C4-2B (cell line): ENCODE results near the gene QKI.
A peak's percentile ranks its signal among the peaks of the same experiment; 100 is the strongest.

Experiments used
- H3K27ac ChIP-seq: fragments of 450-650 bp; 2 replicates; pipeline ENCODE4 v1.5.1; 2017
- ZFX ChIP-seq: fragments of 450-650 bp; IDR thresholded peaks from 2 replicates; pipeline ENCODE4 v1.6.1; 2017
- TF ChIP-seq, protein P1 (sequence below): fragments of 450-650 bp; conservative IDR thresholded peaks from 2 replicates; pipeline ENCODE4 v1.5.1; 2017; ENCODE audit warnings: mild to moderate bottlenecking

The QKI gene

DNA sequence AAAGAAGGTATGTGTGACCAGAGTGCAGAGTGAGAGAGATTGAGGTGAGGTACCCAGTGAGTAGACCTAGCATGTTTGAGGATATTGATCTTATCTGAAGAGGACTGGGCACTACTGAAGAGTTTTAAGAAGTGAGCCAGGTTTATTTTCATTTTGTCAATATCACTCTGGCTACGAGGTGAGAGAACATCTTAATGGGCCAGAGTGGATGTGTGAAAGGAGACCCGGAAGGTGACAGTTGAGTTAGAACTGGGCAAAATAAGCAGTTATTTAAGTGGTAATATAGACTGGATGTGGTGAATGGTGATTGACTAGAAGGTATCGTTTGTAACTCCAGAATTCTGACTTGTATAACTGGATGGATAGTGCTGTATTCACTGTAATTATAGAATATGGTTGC is 134.1 kb downstream of the QKI start:
- H3K27ac ChIP-seq = no peak overlapping the region
- TF ChIP-seq, protein P1, sequence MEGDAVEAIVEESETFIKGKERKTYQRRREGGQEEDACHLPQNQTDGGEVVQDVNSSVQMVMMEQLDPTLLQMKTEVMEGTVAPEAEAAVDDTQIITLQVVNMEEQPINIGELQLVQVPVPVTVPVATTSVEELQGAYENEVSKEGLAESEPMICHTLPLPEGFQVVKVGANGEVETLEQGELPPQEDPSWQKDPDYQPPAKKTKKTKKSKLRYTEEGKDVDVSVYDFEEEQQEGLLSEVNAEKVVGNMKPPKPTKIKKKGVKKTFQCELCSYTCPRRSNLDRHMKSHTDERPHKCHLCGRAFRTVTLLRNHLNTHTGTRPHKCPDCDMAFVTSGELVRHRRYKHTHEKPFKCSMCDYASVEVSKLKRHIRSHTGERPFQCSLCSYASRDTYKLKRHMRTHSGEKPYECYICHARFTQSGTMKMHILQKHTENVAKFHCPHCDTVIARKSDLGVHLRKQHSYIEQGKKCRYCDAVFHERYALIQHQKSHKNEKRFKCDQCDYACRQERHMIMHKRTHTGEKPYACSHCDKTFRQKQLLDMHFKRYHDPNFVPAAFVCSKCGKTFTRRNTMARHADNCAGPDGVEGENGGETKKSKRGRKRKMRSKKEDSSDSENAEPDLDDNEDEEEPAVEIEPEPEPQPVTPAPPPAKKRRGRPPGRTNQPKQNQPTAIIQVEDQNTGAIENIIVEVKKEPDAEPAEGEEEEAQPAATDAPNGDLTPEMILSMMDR = no peak
- no peak for TF ChIP-seq ZFX

DNA sequence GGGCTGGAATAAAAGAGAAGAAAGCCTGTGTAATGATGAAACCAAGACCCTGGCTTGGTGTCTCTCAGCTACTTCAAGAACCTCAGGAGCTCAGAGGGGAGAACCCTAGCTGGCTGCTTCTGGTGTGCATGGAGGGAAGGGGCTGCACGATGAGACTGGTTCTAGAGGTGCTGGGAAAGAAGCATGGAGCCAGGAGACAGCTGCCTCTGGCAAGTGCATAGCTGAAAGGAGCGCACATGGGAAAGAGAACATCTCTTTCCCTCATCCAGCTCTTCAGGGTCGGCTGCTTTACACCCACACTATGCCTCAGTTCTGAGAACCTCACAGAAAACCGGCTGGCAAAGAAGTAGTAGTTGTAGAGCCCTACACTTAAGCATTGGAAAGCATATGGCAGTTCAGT is 139.5 kb downstream of the QKI start:
- TF ChIP-seq, protein P1 = no peak
- no peak for TF ChIP-seq ZFX

DNA sequence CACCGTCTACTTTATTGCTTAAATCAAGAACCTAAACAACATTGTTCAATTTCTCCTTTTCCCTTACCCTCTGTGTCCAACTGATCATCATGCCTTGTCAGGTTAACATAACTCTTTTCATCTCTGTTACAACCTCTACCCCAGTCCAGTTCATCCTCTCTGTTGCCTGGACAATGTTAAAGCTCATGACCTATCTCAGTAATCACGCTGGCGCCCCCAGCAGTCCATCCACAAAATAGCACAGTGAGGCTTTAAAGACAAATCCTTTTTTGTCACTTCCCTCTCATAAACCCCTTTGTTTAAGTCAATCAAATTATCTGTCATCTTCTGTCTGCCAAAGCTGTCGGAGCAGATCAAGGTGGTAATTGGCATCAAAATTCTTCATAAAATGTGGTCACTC is 140.1 kb downstream of the QKI start:
- H3K27ac ChIP-seq = no peak overlapping the region
- no peak for TF ChIP-seq ZFX
- TF ChIP-seq, protein P1 = peak; percentile 53

More for the DNA sequence above, 139.5 kb downstream of the QKI start:
- no peak overlapping the region for H3K27ac ChIP-seq

DNA sequence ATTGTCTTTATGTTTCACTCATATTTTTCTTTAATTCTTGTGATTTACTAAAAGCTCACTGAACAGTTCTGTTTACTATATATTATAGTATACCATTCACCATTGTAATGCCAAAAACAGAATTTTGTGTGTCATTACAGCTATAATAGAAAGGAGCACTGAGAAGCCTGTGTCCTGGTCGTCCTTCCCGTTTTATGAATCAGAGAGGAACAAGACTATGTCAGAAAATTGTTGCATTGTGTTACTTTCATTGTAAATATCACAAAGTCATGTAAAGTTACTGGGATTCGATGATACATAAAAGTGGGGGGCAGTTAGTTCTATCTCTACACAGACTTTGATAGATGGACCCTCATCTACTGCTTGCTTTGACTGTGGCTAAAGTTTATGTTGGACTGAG is 145.1 kb downstream of the QKI start:
- H3K27ac ChIP-seq = no peak overlapping the region
- TF ChIP-seq, protein P1 = no peak
- no peak for TF ChIP-seq ZFX

DNA sequence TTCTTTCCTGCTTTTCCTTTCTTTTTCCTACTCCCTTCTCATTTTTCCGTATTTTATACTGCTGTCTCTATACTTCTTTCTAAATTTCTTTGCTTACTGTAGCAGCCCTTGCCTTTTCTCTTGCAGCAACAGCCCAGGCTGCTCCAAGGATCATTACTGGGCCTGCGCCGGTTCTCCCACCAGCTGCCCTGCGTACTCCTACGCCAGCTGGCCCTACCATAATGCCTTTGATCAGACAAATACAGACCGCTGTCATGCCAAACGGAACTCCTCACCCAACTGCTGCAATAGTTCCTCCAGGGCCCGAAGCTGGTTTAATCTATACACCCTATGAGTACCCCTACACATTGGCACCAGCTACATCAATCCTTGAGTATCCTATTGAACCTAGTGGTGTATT is 148.8 kb downstream of the QKI start:
- TF ChIP-seq, protein P1 = no peak
- no peak for TF ChIP-seq ZFX
- H3K27ac ChIP-seq = no peak overlapping the region

DNA sequence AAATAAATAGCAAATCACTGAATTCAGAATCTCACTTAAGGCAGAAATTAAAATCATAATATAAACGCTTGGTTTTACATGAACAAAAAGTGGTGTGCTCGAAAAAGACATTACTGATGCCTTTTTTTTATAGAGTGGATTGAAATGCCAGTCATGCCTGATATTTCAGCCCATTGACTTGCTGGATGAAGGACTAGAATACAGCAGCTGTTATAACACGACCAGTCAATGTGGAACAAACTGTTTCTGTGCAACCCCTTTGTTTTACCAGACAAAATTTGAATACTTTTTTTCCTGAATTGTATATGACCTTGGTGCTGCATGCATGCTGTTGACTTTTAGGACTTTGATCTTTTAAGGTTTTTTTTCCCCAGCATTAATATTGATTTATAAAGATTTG is 150.0 kb downstream of the QKI start:
- TF ChIP-seq ZFX = no peak
- TF ChIP-seq, protein P1 = no peak
- no peak overlapping the region for H3K27ac ChIP-seq

DNA sequence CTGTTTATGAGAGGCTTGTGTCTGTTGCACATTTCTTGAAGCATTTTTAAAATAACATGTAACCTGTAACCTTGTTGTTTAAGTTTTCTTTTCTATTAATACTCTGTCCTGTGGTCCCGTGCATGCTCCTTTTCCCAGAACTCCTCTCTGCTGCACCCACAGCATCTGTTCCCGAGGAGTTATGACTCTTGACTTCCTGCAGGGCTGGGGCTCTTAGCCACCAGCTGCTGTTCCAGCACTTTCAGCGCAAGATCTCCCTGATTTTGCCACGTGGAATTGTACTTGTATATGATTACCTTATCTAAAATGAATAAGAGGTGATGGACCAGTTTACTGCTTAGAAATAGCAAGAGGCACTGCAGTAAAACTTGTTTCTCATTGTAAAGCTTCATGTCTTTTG is 150.6 kb downstream of the QKI start:
- no peak overlapping the region for H3K27ac ChIP-seq
- TF ChIP-seq, protein P1 = no peak
- TF ChIP-seq ZFX = no peak
